ENCODE measurements around the gene STAM. TPM values are rescaled to one million over a fixed set of nuclear protein-coding genes. Genes with fewer than 3 reads are reported as not detected.
A peak's percentile ranks its signal among the peaks of the same experiment; 100 is the strongest.

STAM gene
- total RNA-seq, 1 experiment from 2014 or later = 29.3 TPM

DNA sequence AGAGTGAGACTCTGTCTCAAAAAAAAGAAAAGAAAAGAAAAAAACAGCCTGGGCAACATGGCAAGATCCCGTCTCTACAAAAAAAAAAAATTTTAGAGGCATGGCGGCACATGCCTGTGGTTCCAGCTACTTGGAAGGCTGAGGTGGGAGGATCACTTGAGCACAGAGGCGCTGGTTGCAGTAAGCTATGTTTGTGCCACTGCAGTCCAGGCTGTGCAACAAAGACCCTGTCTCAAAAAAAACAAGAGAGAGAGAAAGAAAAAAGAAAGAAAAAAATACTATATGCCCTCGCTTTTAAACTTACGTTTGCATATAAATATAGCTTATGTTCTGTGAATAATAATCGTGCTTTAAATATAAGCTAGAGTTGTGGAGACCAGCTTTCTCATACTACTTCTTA is 38.0 kb upstream of the STAM start:
- no peak overlapping the region for H2BK15ac ChIP-seq (ENCODE audit: low read depth, low read length)
- no peak overlapping the region for H2AK5ac ChIP-seq (ENCODE audit: insufficient read length, low read length)
- no peaks in the 10 kb centered on the region for H3K79me2 ChIP-seq (ENCODE audit: insufficient read depth, low read length)
- no peak overlapping the region for H3K23ac ChIP-seq (ENCODE audit: insufficient read length, low read depth, low read length)
- Mint-ChIP-seq H3K36me3 (ENCODE audit: insufficient read depth in 1 of 3, low read depth in 3 of 3) (peaks cover 0 to 2% (median 0%) of the 10 kb centered on the region in 3 experiments; a peak in 1 of 7 replicates), H3K9me3 (no peaks in the 10 kb centered on the region), H3K4me1 (no peaks in the 10 kb centered on the region), H3K27me3 (ENCODE audit: low read depth) (no peaks in the 10 kb centered on the region), H3K27ac (peak overlapping the region in 1 of 3 experiments; percentile 22; a peak in 1 of 7 replicates), H3K4me3 (no peak overlapping the region)
- H3K56ac ChIP-seq (ENCODE audit: insufficient read length, low read depth, low read length) = no peak overlapping the region
- no peak overlapping the region for H2BK120ac ChIP-seq (ENCODE audit: low read depth, low read length, poor library complexity, severe bottlenecking)
- no peak overlapping the region for H3K9ac ChIP-seq (ENCODE audit: extremely low read depth, insufficient read length, low read length)
- no peak overlapping the region for H4K91ac ChIP-seq (ENCODE audit: insufficient read length, low read depth, low read length)
- no peak overlapping the region for H2BK5ac ChIP-seq (ENCODE audit: insufficient read length, low read length)
- no peaks in the 10 kb centered on the region for H3K79me1 ChIP-seq (ENCODE audit: insufficient read depth, low read depth, low read length, poor library complexity, severe bottlenecking)
- no peaks in the 10 kb centered on the region for H3K4me1 ChIP-seq (ENCODE audit: insufficient read depth, low read length)
- H3K4ac ChIP-seq (ENCODE audit: low read depth, low read length) = no peak overlapping the region
- no peak overlapping the region for H4K8ac ChIP-seq (replicated peaks; ENCODE audit: insufficient read length, low read depth, low read length)
- no peak overlapping the region for H2AFZ ChIP-seq (ENCODE audit: low read length)
- H3K18ac ChIP-seq (ENCODE audit: insufficient read length, low read depth, low read length) = no peak overlapping the region
- H2BK20ac ChIP-seq (ENCODE audit: low read depth, low read length, poor library complexity, severe bottlenecking) = no peak overlapping the region
- H3K9me3 ChIP-seq (ENCODE audit: control insufficient read depth, low read depth, low read length) = no peaks in the 10 kb centered on the region
- no peak overlapping the region for H2BK12ac ChIP-seq (ENCODE audit: insufficient read length, low read depth, low read length)
- no peak overlapping the region for H3K27ac ChIP-seq (ENCODE audit: insufficient read length, low read depth, low read length)
- H3K4me2 ChIP-seq (ENCODE audit: insufficient read depth, insufficient read length, low read length) = no peak overlapping the region
- WGBS (ENCODE audit: extremely low coverage, insufficient read length, low lambda C conversion rate) = no CpG with 5 or more reads among the region's 6 CpGs
- no peak overlapping the region for H3K14ac ChIP-seq (ENCODE audit: insufficient read depth, low read length)
- no peak overlapping the region for H3T11ph ChIP-seq (ENCODE audit: low read length)
- no peaks in the 10 kb centered on the region for H3K27me3 ChIP-seq (ENCODE audit: insufficient read depth, low read length)
- no peak for TF ChIP-seq CTCF (conservative IDR thresholded peaks at IDR 0.05)
- H3K23me2 ChIP-seq (ENCODE audit: insufficient read length, low read depth, low read length, poor library complexity, severe bottlenecking) = no peaks in the 10 kb centered on the region
- H4K20me1 ChIP-seq (ENCODE audit: control insufficient read depth, insufficient read depth, insufficient read length) = no peaks in the 10 kb centered on the region
- DNase-seq = no peak
- H4K5ac ChIP-seq (ENCODE audit: insufficient read length, low read depth, low read length) = no peak overlapping the region

Data from H9 (cell line).